GM19468 (cell line): Measurements from ENCODE around the gene MEX3D.
"Not testable (repeated sequence)": the region's sequence is repeated elsewhere in the genome, so short reads cannot be mapped to it uniquely, and the experiment has no call there.

Experiments used
- ATAC-seq: cut with Tn5 transposase; IDR thresholded peaks from one replicate; pipeline ENCODE4 v1.9.1; 2021; ENCODE audit warnings: mild to moderate bottlenecking, moderate library complexity, moderate number of reproducible peaks; ENCODE audit not compliant: unreplicated experiment; ENCODE audit errors: extremely low read depth

The MEX3D gene

DNA sequence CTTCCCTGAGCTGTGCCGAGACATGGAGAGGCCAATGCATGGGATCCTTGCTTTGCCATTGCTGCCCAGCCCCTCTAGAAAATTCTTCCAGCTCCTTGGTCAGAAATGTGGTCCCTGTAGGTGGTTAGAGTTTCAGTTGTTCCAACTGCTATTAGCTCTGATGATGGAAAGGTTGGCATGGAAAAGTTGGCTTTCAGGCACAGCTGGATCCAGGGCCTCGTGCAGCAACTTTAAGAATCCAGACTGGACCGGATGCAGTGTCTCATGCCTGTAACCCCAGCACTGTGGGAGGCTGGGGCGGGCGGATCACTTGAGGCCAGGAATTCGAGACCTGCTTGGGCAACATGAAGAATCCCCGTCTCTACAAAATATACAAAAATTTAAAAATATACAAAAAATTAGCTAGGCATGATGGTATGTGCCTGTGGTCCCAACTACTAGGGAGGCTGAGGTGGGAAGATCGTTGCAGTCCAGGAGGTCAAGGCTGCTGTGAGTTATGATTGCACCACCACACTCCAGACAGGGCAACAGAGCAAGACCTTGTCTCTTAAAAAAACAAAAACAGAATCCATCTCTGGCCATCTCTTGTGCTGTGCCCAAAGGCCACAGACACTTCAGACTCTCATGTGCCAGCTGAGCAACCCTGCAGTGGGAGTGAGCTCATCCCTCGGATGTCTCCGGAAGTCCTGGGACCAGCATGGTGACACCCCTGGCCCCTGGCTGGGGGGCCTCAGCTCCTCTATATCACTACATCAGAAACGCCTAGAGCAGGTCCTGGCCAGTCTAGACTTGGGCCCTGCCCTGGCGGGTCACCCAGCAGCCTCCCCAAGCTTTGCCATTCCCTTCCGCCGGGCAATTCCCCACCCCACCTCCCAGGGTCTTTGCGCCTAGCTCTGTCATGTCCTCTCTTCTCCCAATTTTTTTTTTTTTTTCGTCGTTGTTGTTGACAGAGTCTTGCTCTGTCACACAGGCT is 16.8 kb downstream of the MEX3D start:
- no peak for ATAC-seq

DNA sequence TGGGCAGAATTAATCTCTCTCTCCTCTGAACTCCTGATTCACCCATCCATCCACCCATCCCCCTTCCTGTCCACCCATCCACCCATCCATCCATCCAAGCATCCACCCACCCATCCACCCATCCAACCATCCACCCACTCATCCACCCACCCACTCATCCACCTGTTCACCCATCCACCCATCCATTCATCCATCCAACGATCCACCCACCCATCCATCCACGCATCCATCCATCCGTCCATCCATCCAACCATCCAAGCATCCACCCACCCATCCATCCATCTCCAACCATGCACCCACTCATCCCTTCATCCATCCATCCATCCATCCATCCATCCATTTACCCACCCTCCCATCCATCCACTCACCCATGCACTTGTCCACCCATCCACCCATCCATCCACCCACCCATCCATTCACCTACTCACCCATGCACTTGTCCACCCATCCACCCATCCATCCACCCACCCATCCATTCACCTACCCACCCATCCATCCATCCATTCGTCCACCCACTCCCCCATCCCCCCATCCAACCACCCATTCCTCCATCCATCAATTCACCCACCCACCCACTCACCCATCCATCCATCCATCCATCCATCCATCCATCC is 18.7 kb downstream of the MEX3D start:
- ATAC-seq, result no peak

DNA sequence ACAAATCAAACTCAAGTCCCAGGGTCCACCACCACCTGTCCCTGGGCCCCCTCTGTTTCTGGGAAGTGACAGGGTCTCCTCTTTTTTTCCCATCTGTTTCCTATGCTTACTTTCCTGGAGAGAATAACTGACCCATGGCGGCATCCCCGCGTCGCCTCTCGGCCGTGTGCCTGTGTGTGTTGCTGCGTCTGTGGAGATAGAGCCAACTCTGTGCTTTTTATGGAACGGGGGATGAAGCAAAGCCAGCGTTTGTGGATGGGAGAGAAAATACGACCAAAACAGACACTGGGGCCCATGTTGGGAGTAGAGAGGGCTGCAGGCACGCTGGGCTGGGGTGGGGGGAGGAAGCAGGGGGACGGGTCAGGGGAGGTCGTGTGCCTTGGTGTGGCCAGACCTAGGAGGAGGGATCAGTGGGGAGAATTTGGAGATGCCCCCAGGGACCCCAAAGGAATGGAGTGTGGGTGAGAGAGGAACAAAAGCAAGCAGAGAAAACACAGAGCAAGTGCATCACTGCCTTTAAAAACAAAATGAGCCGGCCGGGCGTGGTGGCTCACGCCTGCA is 27.7 kb downstream of the MEX3D start:
- ATAC-seq, result no peak

DNA sequence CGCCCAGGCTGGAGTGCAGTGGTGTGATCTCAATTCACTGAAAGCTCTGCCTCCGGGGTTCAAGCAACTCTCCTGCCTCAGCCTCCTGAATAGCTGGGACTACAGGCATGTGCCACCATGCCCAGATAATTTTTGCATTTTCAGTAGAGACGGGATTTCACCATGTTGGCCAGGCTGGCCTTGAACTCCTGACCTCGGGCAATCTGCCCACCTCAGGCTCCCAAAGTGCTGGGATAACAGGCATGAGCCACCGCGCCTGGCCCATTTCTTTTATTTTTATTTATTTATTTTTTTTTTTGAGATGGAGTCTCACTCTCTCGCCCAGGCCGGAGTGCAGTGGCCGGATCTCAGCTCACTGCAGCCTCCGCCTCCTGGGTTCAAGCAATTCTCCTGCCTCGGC is 28.4 kb downstream of the MEX3D start:
- ATAC-seq, result not testable (repeated sequence)

DNA sequence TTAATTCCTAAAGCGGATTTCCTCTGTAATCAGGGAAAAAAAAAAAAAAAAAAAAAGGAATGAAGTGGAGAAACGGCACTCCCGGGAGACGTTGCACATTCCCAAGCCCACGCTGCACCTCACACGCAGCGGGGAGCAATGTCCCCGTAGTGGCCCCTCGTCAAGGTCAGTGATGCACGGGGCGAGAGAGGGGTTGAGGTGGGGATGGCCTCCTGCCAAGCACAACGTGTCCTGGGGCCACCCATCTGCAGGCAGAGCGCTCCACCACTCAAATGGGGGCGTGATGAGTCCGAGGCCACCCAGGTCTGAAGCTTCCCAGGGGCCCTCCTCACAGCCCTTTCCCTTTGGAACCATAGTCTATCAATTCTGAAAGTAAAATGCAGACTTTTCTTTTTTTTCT is 29.1 kb downstream of the MEX3D start:
- ATAC-seq, result no peak

DNA sequence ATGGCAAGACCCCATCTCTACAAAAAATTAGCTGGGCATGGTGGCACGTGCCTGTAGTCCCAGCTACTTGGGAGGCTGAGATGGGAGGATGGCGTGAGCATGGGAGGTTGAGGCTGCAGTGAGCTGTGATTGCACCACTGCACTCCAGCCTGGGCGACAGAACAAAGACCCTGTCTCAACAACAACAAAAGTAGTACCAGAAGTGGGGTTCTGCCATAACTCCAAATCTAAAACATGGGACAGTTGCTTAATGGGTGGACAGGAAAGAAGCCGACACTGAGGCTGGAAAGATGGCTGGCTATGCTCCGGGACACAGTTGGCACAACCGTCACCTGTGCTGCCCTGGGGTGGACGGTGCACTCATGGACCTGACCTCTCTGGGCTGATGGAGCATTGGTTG is 32.4 kb downstream of the MEX3D start:
- ATAC-seq, result not testable (repeated sequence)

DNA sequence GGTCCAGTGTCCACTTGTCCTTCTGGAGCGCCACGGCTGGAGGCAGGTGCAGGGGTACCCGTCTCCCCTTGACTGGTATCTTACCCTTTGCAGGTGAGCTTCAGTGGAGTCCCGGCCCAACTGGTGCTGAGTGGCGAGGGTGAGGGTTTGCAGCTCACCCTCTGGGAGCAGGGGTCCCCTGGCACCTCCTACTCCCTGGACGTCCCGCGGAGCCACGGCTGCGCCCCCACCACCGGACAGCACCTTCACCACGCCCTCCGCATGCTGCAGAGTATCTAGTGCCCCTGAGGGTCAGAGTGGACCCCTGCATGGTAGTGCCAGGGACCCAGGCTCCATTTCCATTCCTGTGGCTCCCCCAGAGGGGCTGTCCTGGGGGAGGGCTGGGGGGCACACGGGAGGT is 33.2 kb downstream of the MEX3D start:
- ATAC-seq, result no peak

DNA sequence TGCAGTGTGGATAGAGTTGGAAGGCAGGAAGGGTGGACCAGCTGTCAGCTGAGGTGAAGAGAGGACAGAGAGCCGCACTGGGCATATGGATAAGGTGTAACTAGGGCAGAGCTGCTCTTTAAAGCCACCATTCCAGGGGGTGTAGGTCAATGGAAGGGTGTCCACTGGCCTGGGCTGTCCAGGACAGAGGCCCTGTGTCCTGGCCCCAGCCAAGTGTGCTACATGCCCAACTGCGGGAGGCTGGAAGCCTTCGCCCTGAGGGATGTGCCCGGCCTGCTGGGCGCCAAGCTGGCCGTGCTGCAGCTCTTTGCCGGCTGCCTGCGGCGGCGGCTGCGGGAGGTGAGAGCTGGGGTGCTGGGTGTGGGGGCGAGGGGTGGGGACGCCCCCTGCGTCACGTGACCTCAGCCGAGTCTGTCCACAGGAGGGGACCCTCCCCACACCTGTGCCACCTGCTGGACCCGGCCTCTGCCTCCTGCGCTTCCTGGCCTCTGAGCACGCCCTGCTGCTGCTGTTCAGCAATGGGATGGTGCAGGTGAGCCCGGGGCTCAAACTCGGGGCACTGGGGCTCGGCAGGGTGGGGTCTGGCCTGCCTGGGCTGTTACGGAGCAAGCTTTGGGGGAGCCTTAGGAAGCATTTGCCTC is 34.5 kb downstream of the MEX3D start:
- no peak for ATAC-seq

DNA sequence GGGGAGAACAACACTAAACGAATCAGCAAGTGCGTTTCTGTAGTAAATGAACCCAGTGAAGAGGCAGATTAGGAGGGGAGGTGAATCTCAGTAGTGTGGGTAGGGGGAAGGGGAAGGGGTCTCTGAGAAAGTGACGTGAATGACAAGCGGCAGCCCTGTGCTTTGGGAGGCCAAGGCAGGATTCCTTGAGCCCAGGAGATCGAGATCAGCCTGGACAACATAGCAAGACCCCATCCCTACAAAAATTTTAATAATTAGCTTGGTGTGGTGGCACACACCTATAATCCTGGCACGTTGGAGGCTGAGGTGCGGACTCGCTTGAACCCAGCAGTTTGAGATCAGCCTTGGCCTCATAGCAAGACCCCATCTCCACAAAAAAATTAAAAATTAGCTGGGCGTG is 36.1 kb downstream of the MEX3D start:
- ATAC-seq, result no peak

DNA sequence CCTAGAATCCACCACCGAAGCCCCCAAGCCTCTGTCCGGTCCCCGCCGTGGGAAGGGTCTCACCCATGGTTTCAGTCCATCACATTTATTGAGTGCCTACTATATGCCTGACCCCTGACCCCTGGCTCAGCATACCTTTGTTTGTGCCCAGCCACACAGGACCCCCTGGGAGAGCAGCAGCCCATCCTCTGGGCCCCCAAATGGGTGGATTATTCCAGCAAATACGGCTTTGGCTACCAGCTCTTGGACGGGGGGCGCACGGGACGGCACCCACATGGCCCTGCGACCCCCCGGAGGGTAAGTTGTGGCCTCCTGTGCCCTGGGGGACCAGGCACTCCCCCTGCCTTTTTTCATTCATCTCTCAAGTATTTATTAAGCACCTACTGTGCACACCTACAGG is 36.5 kb downstream of the MEX3D start:
- ATAC-seq, result no peak

DNA sequence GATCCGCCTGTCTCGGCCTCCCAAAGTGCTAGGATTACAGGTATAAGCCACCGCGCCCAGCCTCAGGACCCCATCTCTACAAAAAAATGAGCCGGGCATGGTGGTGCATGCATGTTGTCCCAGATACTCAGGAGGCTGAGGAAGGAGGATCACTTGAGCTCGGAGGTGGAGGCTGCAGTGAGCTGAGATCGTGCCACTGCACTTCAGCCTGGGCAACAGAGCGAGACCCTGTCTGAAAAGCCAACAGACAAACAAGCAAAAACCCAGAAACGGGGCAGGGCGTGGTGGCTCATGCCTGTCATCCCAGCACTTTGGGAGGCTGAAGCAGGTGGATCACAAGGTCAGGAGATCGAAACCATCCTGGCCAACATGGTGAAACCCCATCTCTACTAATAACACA is 37.3 kb downstream of the MEX3D start:
- ATAC-seq, result not testable (repeated sequence)

DNA sequence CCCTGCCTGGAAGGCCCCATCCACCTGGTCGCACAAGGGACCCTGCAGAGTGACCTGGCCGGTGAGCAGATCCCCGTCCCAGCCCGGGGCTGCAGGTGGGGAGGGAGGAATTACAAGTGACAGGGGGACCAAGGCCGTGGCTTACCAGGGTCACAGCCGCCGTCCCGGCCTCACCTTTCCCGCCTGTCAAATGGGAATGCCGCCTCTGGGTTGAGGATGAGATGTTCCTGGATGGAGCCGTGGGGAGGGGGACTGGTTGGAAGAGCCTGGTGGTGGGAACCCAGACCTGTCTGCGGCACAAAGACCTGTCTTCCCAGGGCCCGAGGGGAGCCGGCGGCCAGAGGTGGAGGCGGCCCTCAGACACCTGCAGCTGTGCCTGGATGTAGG is 38.7 kb downstream of the MEX3D start:
- no peak for ATAC-seq

DNA sequence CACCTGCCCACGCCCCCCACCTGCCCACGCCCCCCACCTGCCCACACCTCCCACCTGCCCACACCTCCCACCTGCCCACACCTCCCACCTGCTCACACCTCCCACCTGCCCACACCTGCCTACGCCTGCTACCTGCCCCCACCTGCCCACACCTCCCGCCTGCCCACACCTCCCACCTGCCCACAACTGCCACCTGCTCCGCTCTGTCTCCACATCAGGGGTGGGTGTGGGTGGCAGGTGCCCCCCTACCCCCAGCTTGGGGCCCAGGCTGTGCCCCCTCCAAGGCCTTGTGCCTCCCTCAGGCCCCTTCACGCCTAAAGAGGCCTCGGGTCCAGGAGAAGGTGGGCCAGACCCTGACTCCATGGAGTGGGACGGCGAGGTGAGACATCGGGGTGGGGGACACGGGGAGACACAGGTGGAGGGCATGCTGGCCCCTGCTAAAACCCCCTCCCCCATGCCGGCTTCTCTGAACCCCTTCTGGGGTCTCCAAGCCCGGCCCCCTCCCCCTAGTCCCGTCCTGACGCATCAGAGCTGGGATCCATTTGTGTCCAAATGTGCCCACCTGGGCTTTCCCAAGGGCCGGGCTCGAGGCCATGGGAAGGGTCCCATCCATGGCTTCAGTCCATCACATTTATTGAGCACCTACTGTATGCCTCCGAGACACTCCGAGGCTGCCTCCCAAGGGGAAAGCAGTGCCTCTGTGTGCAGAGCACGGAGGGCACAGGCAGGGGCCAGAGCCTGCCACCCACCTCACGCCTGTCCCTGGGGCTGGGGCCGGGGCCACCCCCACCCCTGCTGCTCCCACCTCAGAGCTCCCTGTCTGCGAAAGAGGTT is 39.3 kb downstream of the MEX3D start:
- ATAC-seq, result no peak

DNA sequence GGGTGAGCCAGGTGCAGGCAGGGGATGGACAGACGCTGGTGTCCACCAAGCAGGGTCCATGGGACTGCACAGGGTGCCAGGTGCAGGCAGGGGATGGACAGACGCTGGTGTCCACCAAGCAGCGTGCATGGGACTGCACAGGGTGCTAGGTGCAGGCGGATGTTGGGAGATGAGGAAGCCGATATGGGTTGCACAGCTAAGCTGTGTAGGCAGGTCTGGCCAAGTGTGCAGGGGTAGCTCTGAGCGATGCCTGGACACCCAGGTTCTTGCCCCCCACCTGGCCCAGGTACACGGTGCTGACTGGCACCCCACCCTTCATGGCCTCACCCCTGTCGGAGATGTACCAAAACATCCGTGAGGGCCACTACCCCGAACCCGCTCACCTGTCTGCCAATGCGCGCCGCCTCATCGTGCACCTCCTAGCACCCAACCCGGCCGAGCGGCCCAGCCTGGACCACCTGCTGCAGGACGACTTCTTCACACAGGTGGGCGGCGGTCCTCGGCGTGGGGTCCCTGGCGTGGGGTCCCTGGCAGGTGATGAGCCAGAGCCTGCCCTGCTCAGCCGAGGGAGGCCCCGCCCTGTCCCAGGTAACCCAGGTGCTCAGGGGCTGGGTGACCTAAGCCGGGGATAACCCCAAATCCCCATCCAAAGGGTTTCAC is 40.3 kb downstream of the MEX3D start:
- no peak for ATAC-seq

DNA sequence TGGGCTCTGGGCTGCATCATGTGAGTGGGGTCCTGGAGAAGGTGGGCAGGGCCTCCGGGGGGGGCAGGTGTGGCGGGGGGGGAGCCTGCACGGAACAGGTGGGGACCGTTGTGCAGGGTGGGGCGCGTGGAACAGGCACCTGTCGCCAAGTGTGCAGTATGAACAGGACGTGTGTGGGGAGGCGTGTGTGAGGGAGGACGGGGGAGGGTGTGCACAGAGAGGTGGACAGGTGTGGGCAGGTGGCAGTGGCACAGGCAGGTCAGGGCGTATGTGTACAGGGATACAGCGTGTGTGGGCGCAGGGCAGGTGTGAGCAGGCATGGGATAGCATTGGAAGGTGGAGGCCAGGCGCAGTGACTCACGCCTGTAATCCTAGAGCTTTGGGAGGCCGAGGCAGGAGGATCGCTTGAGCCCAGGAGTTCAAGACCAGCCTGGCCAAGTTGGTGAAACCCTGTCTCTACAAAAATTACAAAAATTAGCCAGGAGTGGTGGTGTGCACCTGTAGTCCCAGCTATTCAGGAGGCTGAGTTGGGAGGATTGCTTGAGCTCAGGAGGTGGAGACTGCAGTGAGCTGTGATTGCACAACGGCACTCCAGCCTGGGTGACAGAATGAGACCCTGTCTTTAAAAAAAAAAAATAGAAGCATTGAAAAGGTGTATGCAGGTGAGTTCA is 41.0 kb downstream of the MEX3D start:
- ATAC-seq, result no peak

DNA sequence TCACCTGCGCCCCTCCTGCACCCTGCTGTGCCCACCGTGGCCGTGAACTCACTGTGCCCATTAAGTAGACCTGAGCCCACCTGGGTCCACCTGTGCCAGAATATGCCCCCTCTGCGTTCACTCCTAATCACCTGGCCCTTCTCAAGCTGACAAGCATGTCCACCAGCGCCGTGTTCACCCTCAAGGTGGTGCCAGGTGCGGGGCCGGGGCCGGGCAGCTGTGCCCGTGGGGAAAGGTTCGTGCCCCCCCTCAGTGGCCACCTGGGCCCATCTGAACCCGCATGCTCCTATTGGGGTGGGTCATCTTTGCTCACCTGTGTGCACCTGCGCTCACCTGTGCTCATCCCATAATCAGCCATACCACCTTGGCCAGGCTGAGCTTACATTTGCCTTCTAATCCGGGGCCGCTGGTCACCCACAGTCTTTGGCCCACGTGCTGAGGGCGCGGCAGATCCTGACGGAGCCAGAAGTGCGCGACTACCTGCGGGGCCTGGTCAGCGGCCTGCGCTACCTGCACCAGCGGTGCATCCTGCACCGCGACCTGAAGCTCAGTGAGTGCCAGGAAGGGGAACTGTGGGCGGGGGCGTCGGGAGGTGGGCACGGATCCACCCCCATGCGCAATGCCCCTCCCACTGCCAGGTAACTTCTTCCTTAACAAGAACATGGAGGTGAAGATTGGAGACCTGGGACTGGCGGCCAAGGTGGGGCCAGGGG is 41.9 kb downstream of the MEX3D start:
- no peak for ATAC-seq

DNA sequence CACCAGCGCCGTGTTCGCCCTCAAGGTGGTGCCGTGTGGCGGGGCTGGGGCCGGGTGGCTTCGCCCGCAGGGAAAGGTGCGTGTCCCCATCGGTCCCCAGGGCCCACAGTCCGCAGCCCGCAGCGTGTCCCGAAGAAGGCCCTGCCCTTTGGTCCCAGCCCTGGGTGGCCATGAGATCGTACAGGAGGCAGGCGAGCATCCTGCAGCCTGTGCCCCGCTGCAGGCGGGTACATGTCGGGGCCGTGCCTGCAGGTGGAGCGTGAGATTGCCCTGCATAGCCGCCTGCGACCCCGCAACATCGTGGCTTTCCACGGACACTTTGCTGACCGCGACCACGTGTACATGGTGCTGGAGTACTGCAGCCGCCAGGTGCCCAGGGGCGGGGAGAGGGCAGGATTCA is 42.8 kb downstream of the MEX3D start:
- no peak for ATAC-seq

DNA sequence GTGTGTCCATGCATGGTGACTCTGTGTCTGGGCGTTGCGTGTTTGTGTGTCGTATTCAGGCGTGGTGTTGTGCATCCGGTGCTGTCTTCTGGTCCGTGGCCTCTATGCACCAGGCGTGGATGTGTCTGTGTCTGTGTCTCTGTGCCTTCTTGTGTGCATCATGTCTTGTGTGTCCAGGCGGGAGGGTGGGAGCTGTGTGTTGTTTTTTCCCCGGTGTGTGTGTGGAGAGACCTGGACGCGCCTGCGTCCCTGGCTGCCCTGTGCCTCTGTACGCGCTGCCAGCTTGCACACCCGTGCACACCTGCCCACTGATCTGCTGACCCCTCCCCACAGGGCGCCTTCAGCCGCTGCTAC is 43.2 kb downstream of the MEX3D start:
- no peak for ATAC-seq
